ENCODE measurements around the gene MYOM3.

MYOM3 gene

DNA sequence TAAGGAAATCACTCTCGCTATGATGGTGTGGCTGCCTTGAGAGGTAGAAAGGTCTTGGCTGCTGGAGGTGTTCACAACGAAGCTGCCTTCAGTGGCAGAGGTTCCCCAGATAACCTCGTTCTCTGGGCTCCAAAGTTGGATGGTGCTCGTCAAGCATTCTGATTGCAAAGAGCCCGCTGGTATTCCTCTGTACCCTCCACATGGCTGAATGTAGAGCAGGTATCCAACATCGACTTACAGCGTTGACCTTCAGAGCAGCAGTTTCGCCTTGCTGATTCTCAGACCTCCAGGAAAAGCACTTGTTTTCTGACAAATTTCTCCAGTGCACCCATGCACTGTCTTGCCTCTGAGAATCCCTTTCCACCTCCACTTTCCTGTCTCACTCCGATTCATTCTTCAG lies 35.3 kb upstream of the MYOM3 start:
- H3K9me2 ChIP-seq (replicated peaks; ENCODE audit: control insufficient read depth, low read length) = no peaks in the 10 kb centered on the region
- H3K79me2 ChIP-seq (ENCODE audit: control insufficient read depth, low read length) = peaks cover 8% of the 10 kb centered on the region
- H3K4me3 ChIP-seq (ENCODE audit: low read length) = no peak overlapping the region
- H3K9me3 ChIP-seq (ENCODE audit: control insufficient read depth, insufficient read depth, low read length) = no peaks in the 10 kb centered on the region
- peaks cover 3% of the 10 kb centered on the region; the same call in 1 of the 2 replicates for H3K27me3 ChIP-seq (ENCODE audit: control insufficient read depth, low read length)
- H3K4me2 ChIP-seq (ENCODE audit: low read length) = no peak overlapping the region
- TF ChIP-seq EZH2phosphoT487 (IDR thresholded peaks at IDR 0.05; ENCODE audit: borderline replicate concordance, low read length) = no peak
- TF ChIP-seq, protein P1, sequence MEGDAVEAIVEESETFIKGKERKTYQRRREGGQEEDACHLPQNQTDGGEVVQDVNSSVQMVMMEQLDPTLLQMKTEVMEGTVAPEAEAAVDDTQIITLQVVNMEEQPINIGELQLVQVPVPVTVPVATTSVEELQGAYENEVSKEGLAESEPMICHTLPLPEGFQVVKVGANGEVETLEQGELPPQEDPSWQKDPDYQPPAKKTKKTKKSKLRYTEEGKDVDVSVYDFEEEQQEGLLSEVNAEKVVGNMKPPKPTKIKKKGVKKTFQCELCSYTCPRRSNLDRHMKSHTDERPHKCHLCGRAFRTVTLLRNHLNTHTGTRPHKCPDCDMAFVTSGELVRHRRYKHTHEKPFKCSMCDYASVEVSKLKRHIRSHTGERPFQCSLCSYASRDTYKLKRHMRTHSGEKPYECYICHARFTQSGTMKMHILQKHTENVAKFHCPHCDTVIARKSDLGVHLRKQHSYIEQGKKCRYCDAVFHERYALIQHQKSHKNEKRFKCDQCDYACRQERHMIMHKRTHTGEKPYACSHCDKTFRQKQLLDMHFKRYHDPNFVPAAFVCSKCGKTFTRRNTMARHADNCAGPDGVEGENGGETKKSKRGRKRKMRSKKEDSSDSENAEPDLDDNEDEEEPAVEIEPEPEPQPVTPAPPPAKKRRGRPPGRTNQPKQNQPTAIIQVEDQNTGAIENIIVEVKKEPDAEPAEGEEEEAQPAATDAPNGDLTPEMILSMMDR (IDR thresholded peaks at IDR 0.05; ENCODE audit: low read depth, low read length, poor library complexity, severe bottlenecking) = no peak
- peaks cover 13% of the 10 kb centered on the region for H3F3A ChIP-seq (ENCODE audit: control insufficient read depth, insufficient read depth)
- H4K20me1 ChIP-seq (ENCODE audit: control insufficient read depth, insufficient read depth, low read depth, low read length) = no peaks in the 10 kb centered on the region
- H3K27ac ChIP-seq (ENCODE audit: low read depth, low read length) = no peak overlapping the region
- no peaks in the 10 kb centered on the region; the same call in 1 of the 2 replicates for H3K36me3 ChIP-seq (ENCODE audit: control insufficient read depth, low read length)
- peaks cover 28% of the 10 kb centered on the region for H3K4me1 ChIP-seq (ENCODE audit: control insufficient read depth, low read length)

GRCh38 chr1:24142546-24143534 lies 30.9 kb upstream of the MYOM3 start, which contains the start of gene IL22RA1:
Gene IL22RA1, minus strand, starts transcription at chr1:24143140. Its CDS starts 58 bp downstream, at chr1:24143082.
- Histone ChIP-seq H4K20me1 (ENCODE audit: control insufficient read depth, insufficient read depth, low read depth, low read length) (no peaks in the 10 kb centered on the region), H3K4me3 (ENCODE audit: low read length) (no peak within 1 kb of the TSS), H3K9me3 (ENCODE audit: control insufficient read depth, insufficient read depth, low read length) (no peaks in the 10 kb centered on the region), H3K27me3 (ENCODE audit: control insufficient read depth, low read length) (peaks cover 3% of the 10 kb centered on the region; the same call in 1 of the 2 replicates), H3K4me1 (ENCODE audit: control insufficient read depth, low read length) (0 out of 2 replicates have a peak, but pooled peaks cover 8% of the 10 kb centered on the region), H3K36me3 (ENCODE audit: control insufficient read depth, low read length) (no peaks in the 10 kb centered on the region), H3K9me2 (replicated peaks; ENCODE audit: control insufficient read depth, low read length) (no peaks in the 10 kb centered on the region), H3F3A (ENCODE audit: control insufficient read depth, insufficient read depth) (no peaks in the 10 kb centered on the region), H3K4me2 (ENCODE audit: low read length) (no peak within 1 kb of the TSS), H3K79me2 (ENCODE audit: control insufficient read depth, low read length) (no peaks in the 10 kb centered on the region), H3K27ac (ENCODE audit: low read depth, low read length) (no peak within 1 kb of the TSS)
- TF ChIP-seq, protein P1 (IDR thresholded peaks at IDR 0.05; ENCODE audit: low read depth, low read length, poor library complexity, severe bottlenecking) = no peak
- TF ChIP-seq EZH2phosphoT487 (IDR thresholded peaks at IDR 0.05; ENCODE audit: borderline replicate concordance, low read length) = no peak

DNA sequence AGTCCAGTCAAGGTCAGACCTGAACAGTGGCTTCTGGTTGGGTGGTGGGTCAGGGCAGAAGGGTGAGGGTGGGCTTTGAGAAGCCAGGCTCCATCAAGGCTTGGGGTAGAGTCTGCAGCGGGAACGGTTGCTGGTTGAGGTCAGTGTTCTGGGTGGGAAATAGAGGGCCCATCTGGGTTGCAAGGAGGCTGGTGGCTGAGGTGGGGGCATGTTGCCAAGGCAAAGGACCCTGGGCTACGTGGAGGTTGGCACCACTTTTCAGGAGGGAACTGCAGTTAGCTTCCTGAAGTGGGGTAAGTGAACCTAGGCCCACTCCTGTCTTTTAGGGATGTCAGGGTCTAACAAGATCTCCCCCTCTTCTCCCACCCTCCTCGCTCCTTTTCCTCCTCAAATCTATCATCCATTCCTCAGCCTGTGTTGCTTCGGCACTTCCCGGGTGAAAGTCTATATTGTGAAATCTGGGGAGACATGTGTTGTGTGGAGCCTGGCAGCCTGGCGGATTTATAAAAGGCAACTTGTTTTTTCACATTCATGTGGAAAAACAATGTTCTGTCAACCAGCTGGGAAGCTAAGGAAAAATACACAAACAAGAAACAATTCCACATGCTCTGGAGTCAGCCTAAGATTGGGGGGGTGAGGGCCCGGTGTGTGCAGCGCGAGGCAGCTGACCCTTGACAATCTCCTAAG lies 29.5 kb upstream of the MYOM3 start:
- Histone ChIP-seq H4K20me1 (ENCODE audit: control insufficient read depth, insufficient read depth, low read depth, low read length) (no peaks in the 10 kb centered on the region), H3K4me2 (ENCODE audit: low read length) (no peak overlapping the region), H3K36me3 (ENCODE audit: control insufficient read depth, low read length) (no peaks in the 10 kb centered on the region), H3K4me1 (ENCODE audit: control insufficient read depth, low read length) (0 out of 2 replicates have a peak, but pooled peaks cover 8% of the 10 kb centered on the region), H3K79me2 (ENCODE audit: control insufficient read depth, low read length) (no peaks in the 10 kb centered on the region), H3K9me2 (replicated peaks; ENCODE audit: control insufficient read depth, low read length) (no peaks in the 10 kb centered on the region), H3K27ac (ENCODE audit: low read depth, low read length) (no peak overlapping the region), H3K9me3 (ENCODE audit: control insufficient read depth, insufficient read depth, low read length) (no peaks in the 10 kb centered on the region), H3K4me3 (ENCODE audit: low read length) (no peak overlapping the region), H3K27me3 (ENCODE audit: control insufficient read depth, low read length) (peaks cover 3% of the 10 kb centered on the region; the same call in 1 of the 2 replicates), H3F3A (ENCODE audit: control insufficient read depth, insufficient read depth) (no peaks in the 10 kb centered on the region)
- TF ChIP-seq, protein P1 (IDR thresholded peaks at IDR 0.05; ENCODE audit: low read depth, low read length, poor library complexity, severe bottlenecking) = no peak
- TF ChIP-seq EZH2phosphoT487 (IDR thresholded peaks at IDR 0.05; ENCODE audit: borderline replicate concordance, low read length) = no peak

Measured in DOHH2 (cell line).